SK-N-SH (cell line): ENCODE results near the gene SOX3. TPM values are rescaled to one million over a fixed set of nuclear protein-coding genes. Genes with fewer than 3 reads are reported as not detected.

Experiments
- CTCF ChIA-PET: fragments of 300-600, 350-600 bp; formaldehyde crosslinking; extraction: SDS; loops from one replicate; lab custom pipeline; 2021; lab: Yijun Ruan, JAX
- POLR2A ChIA-PET: fragments of 350-600 bp; sonication (Branson Sonifier 250); formaldehyde crosslinking; extraction: SDS; loops from one replicate; lab custom pipeline; 2020; ENCODE audit warnings: antibody characterized with exemption, inconsistent platforms; lab: Yijun Ruan, JAX
- DNase-seq: peaks from one replicate; pipeline ENCODE4 v3.0.0; 2012
- H2AFZ ChIP-seq: fragments of 200-600 bp; sonication (generic); 2 replicates; pipeline ENCODE4 v1.8.1; 2016; ENCODE audit warnings: antibody characterized with exemption, mild to moderate bottlenecking, low read depth
- H3F3A ChIP-seq: fragments of 200-600 bp; sonication (generic); replicated peaks from 2 replicates; pipeline ENCODE3; 2016; ENCODE audit warnings: antibody characterized with exemption, mild to moderate bottlenecking; ENCODE audit not compliant: insufficient read depth
- H3K27ac ChIP-seq, 2 experiments: fragments of 200-500 bp in 1 of 2; fragments of 200-600 bp in 1 of 2; sonication (Bioruptor generic) in 1 of 2; sonication (generic), shearing (Covaris generic) in 1 of 2; 2 replicates each; pipeline versions ENCODE4 v1.5.1 to v1.6.1; 2014 to 2016; ENCODE audit warnings: low read depth in 2 of 2, inconsistent platforms in 1 of 2, low read length in 1 of 2, mild to moderate bottlenecking in 1 of 2, mixed read lengths in 1 of 2
- H3K27me3 ChIP-seq: fragments of 200-600 bp; sonication (generic), shearing (Covaris generic); 2 replicates; pipeline ENCODE4 v1.6.1; 2016; ENCODE audit warnings: mixed run types; ENCODE audit not compliant: insufficient read depth
- H3K36me3 ChIP-seq, 2 experiments: fragments of 200-500 bp in 1 of 2; fragments of 200-600 bp in 1 of 2; sonication (Bioruptor generic) in 1 of 2; sonication (generic) in 1 of 2; replicated peaks in 1 of 2; 2 replicates each; pipeline versions ENCODE3 to v1.5.1; 2014 to 2016; ENCODE audit warnings: low read length in 1 of 2, mild to moderate bottlenecking in 1 of 2; ENCODE audit not compliant: insufficient read depth in 2 of 2, control insufficient read depth in 1 of 2
- H3K4me1 ChIP-seq, 2 experiments: fragments of 200-500 bp in 1 of 2; fragments of 200-600 bp in 1 of 2; sonication (Bioruptor generic) in 1 of 2; sonication (generic), shearing (Covaris generic) in 1 of 2; 2 replicates each; pipeline versions ENCODE4 v1.5.1 to v1.6.1; 2014 to 2016; ENCODE audit warnings: low read depth in 1 of 2, low read length in 1 of 2, mixed run types in 1 of 2; ENCODE audit not compliant: insufficient read depth in 2 of 2, control insufficient read depth in 1 of 2
- H3K4me2 ChIP-seq: fragments of 200-600 bp; sonication (generic), shearing (Covaris generic); 2 replicates; pipeline ENCODE4 v1.6.1; 2017; ENCODE audit warnings: mixed run types
- H3K4me3 ChIP-seq, 2 experiments: fragments of 200-500 bp in 1 of 2; fragments of 200-600 bp in 1 of 2; sonication (Bioruptor generic) in 1 of 2; sonication (generic), shearing (Covaris generic) in 1 of 2; 2 replicates each; pipeline versions ENCODE4 v1.5.1 to v1.8.1; 2014 to 2016; ENCODE audit warnings: low read depth in 2 of 2, inconsistent platforms in 1 of 2, low read length in 1 of 2, mild to moderate bottlenecking in 1 of 2, mixed read lengths in 1 of 2, moderate library complexity in 1 of 2
- H3K79me2 ChIP-seq: fragments of 200-600 bp; sonication (generic); 2 replicates; pipeline ENCODE4 v1.8.1; 2017; ENCODE audit warnings: mild to moderate bottlenecking; ENCODE audit not compliant: insufficient read depth
- H3K9ac ChIP-seq: fragments of 200-600 bp; sonication (generic); 2 replicates; pipeline ENCODE4 v1.6.1; 2017; ENCODE audit warnings: mixed run types
- H3K9me2 ChIP-seq: fragments of 200-600 bp; sonication (generic); 2 replicates; pipeline ENCODE4 v1.6.1; 2017; ENCODE audit warnings: mixed run types
- H3K9me3 ChIP-seq: fragments of 200-600 bp; sonication (generic); 2 replicates; pipeline ENCODE4 v1.6.1; 2017; ENCODE audit warnings: mixed run types, mild to moderate bottlenecking, moderate library complexity
- H4K20me1 ChIP-seq: fragments of 200-600 bp; sonication (generic); 2 replicates; pipeline ENCODE4 v1.6.1; 2017; ENCODE audit warnings: mild to moderate bottlenecking, mixed run types; ENCODE audit not compliant: insufficient read depth
- CHD2 ChIP-seq: fragments of 150-350 bp; IDR thresholded peaks from 2 replicates; pipeline ENCODE4 v1.6.1; 2018; ENCODE audit warnings: low read length; ENCODE audit not compliant: partially characterized antibody
- EZH2phosphoT487 ChIP-seq: fragments of 200-600 bp; sonication (generic); IDR thresholded peaks from 2 replicates; pipeline ENCODE4 v1.6.1; 2017; ENCODE audit warnings: low read depth, mixed run types, mild to moderate bottlenecking, antibody characterized with exemption, moderate library complexity, borderline replicate concordance
- FOSL2 ChIP-seq: IDR thresholded peaks from 2 replicates; pipeline ENCODE4 v1.4.0; 2012; ENCODE audit warnings: low read depth, mild to moderate bottlenecking, moderate library complexity, borderline replicate concordance
- FOXJ3 ChIP-seq: sonication (generic); formaldehyde crosslinking; IDR thresholded peaks from 2 replicates; pipeline ENCODE4 v1.5.1; 2020; ENCODE audit warnings: mild to moderate bottlenecking, missing genetic modification reagents
- FOXM1 ChIP-seq: IDR thresholded peaks from 2 replicates; pipeline ENCODE4 v1.4.0; 2012; ENCODE audit warnings: low read depth, mild to moderate bottlenecking
- GABPA ChIP-seq: IDR thresholded peaks from 2 replicates; pipeline ENCODE4 v1.4.0; 2012; ENCODE audit warnings: low read depth, mild to moderate bottlenecking
- NFIC ChIP-seq: IDR thresholded peaks from 2 replicates; pipeline ENCODE4 v1.4.0; 2012; ENCODE audit warnings: borderline replicate concordance
- TEAD4 ChIP-seq: IDR thresholded peaks from 2 replicates; pipeline ENCODE4 v1.4.0; 2012; ENCODE audit warnings: mild to moderate bottlenecking, borderline replicate concordance; ENCODE audit not compliant: insufficient read depth
- YY1 ChIP-seq: IDR thresholded peaks from 2 replicates; pipeline ENCODE4 v1.4.0; 2012; ENCODE audit warnings: low read depth, mild to moderate bottlenecking
- polyA plus RNA-seq, 3 experiments: library from polyadenylated mRNA; depleted of rRNA; stranded (reverse); fragments of >200 nt; gene quantifications; 2 replicates each; pipeline ENCODE4 v1.2.3, GENCODE V29; 2012
- TF ChIP-seq, protein P1 (sequence below): IDR thresholded peaks from 2 replicates; pipeline ENCODE4 v1.4.0; 2012; ENCODE audit warnings: low read depth
- TF ChIP-seq, protein P2 (sequence below): fragments of 200-600 bp; sonication (generic); IDR thresholded peaks from 2 replicates; pipeline ENCODE4 v1.6.1; 2017; ENCODE audit warnings: antibody characterized with exemption, mild to moderate bottlenecking, moderate library complexity
- TF ChIP-seq, protein P3 (sequence below): IDR thresholded peaks from 2 replicates; pipeline ENCODE4 v1.4.0; 2012; ENCODE audit warnings: low read depth, borderline replicate concordance
- TF ChIP-seq, protein P4 (sequence below): fragments of 150-350 bp; IDR thresholded peaks from 2 replicates; pipeline ENCODE4 v1.6.1; 2017; ENCODE audit warnings: antibody characterized with exemption, low read length, low read depth, borderline replicate concordance

The SOX3 gene
- polyA plus RNA-seq, 1 of the 3 experiments (the other 2 are of a cell fraction), result not detected

DNA sequence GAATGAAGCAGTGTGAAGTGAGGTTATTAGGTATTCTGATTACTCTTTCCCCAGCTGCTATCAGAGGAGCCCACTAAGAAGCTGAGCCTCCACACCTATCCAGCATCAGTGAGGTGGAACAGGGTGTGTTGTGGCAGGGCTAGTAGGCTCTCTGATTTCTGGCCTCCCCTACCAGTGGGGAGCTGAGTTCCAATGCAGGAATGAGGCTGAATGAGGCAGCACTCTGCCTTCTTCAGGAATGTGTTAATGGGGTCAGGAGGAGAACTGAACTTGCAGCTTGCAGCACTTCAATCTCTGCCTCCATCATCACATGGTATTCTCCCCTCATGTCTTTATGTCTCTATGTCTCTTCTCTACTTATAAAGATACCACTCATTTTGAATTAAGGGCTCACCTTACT, 26.9 kb downstream of the SOX3 start:
- TF ChIP-seq, protein P1, sequence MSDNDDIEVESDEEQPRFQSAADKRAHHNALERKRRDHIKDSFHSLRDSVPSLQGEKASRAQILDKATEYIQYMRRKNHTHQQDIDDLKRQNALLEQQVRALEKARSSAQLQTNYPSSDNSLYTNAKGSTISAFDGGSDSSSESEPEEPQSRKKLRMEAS, result no peak
- TF ChIP-seq, protein P2, sequence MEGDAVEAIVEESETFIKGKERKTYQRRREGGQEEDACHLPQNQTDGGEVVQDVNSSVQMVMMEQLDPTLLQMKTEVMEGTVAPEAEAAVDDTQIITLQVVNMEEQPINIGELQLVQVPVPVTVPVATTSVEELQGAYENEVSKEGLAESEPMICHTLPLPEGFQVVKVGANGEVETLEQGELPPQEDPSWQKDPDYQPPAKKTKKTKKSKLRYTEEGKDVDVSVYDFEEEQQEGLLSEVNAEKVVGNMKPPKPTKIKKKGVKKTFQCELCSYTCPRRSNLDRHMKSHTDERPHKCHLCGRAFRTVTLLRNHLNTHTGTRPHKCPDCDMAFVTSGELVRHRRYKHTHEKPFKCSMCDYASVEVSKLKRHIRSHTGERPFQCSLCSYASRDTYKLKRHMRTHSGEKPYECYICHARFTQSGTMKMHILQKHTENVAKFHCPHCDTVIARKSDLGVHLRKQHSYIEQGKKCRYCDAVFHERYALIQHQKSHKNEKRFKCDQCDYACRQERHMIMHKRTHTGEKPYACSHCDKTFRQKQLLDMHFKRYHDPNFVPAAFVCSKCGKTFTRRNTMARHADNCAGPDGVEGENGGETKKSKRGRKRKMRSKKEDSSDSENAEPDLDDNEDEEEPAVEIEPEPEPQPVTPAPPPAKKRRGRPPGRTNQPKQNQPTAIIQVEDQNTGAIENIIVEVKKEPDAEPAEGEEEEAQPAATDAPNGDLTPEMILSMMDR, result no peak
- TF ChIP-seq FOXM1 (no peak), FOSL2 (no peak), NFIC (no peak), CHD2 (no peak), EZH2phosphoT487 (no peak), YY1 (no peak), GABPA (no peak)
- TF ChIP-seq, protein P3, sequence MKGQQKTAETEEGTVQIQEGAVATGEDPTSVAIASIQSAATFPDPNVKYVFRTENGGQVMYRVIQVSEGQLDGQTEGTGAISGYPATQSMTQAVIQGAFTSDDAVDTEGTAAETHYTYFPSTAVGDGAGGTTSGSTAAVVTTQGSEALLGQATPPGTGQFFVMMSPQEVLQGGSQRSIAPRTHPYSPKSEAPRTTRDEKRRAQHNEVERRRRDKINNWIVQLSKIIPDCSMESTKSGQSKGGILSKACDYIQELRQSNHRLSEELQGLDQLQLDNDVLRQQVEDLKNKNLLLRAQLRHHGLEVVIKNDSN, result no peak
- TF ChIP-seq, protein P4, sequence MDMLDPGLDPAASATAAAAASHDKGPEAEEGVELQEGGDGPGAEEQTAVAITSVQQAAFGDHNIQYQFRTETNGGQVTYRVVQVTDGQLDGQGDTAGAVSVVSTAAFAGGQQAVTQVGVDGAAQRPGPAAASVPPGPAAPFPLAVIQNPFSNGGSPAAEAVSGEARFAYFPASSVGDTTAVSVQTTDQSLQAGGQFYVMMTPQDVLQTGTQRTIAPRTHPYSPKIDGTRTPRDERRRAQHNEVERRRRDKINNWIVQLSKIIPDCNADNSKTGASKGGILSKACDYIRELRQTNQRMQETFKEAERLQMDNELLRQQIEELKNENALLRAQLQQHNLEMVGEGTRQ, result no peak
- Histone ChIP-seq H3K4me3 (no peak overlapping the region), H3K4me1 (no peaks in the 10 kb centered on the region), H3K27ac (no peak overlapping the region), H2AFZ (no peak overlapping the region), H3K9me3 (no peaks in the 10 kb centered on the region), H3K9me2 (no peaks in the 10 kb centered on the region), H3K79me2 (no peaks in the 10 kb centered on the region), H3K9ac (no peak overlapping the region), H3K36me3 (no peaks in the 10 kb centered on the region), H3K4me2 (no peak overlapping the region), H4K20me1 (no peaks in the 10 kb centered on the region), H3K27me3 (no peaks in the 10 kb centered on the region), H3F3A (no peaks in the 10 kb centered on the region)
- ChIA-PET POLR2A (no interaction called here), CTCF (no interaction called here)
- no peak for DNase-seq

DNA sequence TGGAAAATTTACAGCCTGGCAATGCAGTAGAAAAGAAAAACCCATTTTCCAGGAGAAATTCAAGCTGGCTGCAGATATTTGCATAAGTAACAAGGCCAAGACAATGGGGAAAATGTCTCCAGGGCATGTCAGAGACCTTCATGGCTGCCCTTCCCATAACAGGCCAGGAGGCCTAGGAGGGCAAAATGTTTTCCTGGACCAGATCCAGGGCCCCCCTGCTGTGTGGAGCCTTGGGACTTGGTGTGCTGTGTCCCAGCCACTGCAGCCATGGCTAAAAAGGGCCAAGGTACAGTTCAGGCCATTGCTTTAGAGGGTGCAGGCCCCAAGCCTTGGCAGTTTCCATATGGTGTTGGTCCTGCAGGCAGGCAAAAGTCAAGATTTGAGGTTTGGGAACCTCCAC, 29.8 kb downstream of the SOX3 start:
- CTCF ChIA-PET, result no interaction called here
- TF ChIP-seq TEAD4, result no peak
- TF ChIP-seq FOXJ3, result no peak
- TF ChIP-seq, protein P1, result no peak
- no peak for TF ChIP-seq YY1

More for the DNA sequence above, 29.8 kb downstream of the SOX3 start:
- no peak overlapping the region for H3K4me3 ChIP-seq
- no peaks in the 10 kb centered on the region for H4K20me1 ChIP-seq
- H3K9ac ChIP-seq, result no peak overlapping the region
- no peaks in the 10 kb centered on the region for H3K27me3 ChIP-seq
- no peak overlapping the region for H3K4me2 ChIP-seq
- H3K4me1 ChIP-seq, result no peaks in the 10 kb centered on the region
- no peaks in the 10 kb centered on the region for H3F3A ChIP-seq
- H3K79me2 ChIP-seq, result no peaks in the 10 kb centered on the region
- H3K27ac ChIP-seq, result no peak overlapping the region
- H3K9me2 ChIP-seq, result no peaks in the 10 kb centered on the region
- H2AFZ ChIP-seq, result no peak overlapping the region
- no peak for DNase-seq
- H3K9me3 ChIP-seq, result no peaks in the 10 kb centered on the region
- POLR2A ChIA-PET, result no interaction called here
- no peaks in the 10 kb centered on the region for H3K36me3 ChIP-seq
